ENCODE measurements around the gene ARID3B.

DNA sequence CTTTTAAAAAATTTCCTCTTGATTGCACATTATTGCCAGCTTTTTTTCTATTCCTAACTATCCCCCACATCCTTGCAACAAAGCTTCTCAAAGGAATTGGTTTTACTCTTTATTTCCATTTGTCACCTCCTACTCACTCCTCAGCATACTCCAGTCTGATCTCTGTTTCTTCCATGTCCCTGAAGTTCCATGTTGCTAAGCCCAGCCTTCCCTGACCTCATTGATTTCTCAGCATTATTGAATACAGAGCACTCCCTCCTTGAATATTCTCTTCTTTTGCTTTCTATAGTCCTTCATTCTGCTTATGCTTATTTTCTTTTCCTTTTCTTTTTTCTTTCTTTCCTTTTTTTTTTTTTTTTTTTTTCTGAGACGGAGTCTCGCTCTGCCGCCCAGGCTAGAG lies 10.7 kb downstream of the ARID3B start:
- TF ChIP-seq, protein P1, sequence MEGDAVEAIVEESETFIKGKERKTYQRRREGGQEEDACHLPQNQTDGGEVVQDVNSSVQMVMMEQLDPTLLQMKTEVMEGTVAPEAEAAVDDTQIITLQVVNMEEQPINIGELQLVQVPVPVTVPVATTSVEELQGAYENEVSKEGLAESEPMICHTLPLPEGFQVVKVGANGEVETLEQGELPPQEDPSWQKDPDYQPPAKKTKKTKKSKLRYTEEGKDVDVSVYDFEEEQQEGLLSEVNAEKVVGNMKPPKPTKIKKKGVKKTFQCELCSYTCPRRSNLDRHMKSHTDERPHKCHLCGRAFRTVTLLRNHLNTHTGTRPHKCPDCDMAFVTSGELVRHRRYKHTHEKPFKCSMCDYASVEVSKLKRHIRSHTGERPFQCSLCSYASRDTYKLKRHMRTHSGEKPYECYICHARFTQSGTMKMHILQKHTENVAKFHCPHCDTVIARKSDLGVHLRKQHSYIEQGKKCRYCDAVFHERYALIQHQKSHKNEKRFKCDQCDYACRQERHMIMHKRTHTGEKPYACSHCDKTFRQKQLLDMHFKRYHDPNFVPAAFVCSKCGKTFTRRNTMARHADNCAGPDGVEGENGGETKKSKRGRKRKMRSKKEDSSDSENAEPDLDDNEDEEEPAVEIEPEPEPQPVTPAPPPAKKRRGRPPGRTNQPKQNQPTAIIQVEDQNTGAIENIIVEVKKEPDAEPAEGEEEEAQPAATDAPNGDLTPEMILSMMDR (IDR thresholded peaks at IDR 0.05), result no peak
- TF ChIP-seq POLR2A (IDR thresholded peaks at IDR 0.05) (no peak), EP300 (IDR thresholded peaks at IDR 0.05) (no peak)
